Testis (tissue), 2 donors: ENCODE results near the gene RSPH1.

Source experiments
- CTCF ChIP-seq, 3 experiments: fragments of 450-650 bp in 2 of 3; fragments of 200-600 bp in 1 of 3; sonication (generic) in 1 of 3; IDR thresholded peaks; one replicate each; pipeline ENCODE4 v1.5.1; 2016 to 2019; ENCODE audit warnings: antibody characterized with exemption in 3 of 3, mild to moderate bottlenecking in 2 of 3, moderate library complexity in 1 of 3
- POLR2A ChIP-seq: fragments of 450-650 bp; IDR thresholded peaks from one replicate; pipeline ENCODE4 v1.6.1; 2017; ENCODE audit warnings: antibody characterized with exemption, mild to moderate bottlenecking, moderate library complexity

- TF ChIP-seq CTCF (IDR thresholded peaks at IDR 0.05) (no peak), POLR2A (no peak)
Observed at GRCh38 chr21:42469272-42469671, 26.8 kb downstream of the RSPH1 start.
